ENCODE results near the gene TBCCD1. TPM values are rescaled to one million over a fixed set of nuclear protein-coding genes. Genes with fewer than 3 reads are reported as not detected.

The TBCCD1 gene
- total and polyA plus RNA-seq, 2 experiments from 2014 or later: 5.8 to 16.7 TPM

- Mint-ChIP-seq H3K36me3 (ENCODE audit: low read depth) (no peaks in the 10 kb centered on the region), H3K4me3 (no peak overlapping the region), H3K27ac (no peak overlapping the region), H3K4me1 (peaks cover 6% of the 10 kb centered on the region), H3K27me3 (ENCODE audit: insufficient read depth, low read depth, poor library complexity) (peaks cover 3% of the 10 kb centered on the region), H3K9me3 (no peaks in the 10 kb centered on the region; the same call in 2 of the 3 replicates)
- Histone ChIP-seq H3K4me2 (no peak overlapping the region), H4K20me1 (replicated peaks; ENCODE audit: insufficient read depth) (no peaks in the 10 kb centered on the region), H3K9me2 (ENCODE audit: insufficient read depth) (no peaks in the 10 kb centered on the region), H3K27me3 (ENCODE audit: insufficient read depth) (no peaks in the 10 kb centered on the region), H3F3A (replicated peaks; ENCODE audit: low read depth) (no peaks in the 10 kb centered on the region), H3K4me1 (ENCODE audit: insufficient read depth) (no peaks in the 10 kb centered on the region), H3K27ac (ENCODE audit: low read depth) (no peak overlapping the region), H3K36me3 (ENCODE audit: insufficient read depth) (no peaks in the 10 kb centered on the region), H3K4me3 (no peak overlapping the region), H3K79me2 (replicated peaks; ENCODE audit: insufficient read depth) (no peaks in the 10 kb centered on the region), H2AFZ (no peak overlapping the region)
- TF ChIP-seq ZNF462 (CRISPR knock-in tag; IDR thresholded peaks at IDR 0.05) (no peak), REST (IDR thresholded peaks at IDR 0.05; ENCODE audit: unreplicated experiment) (no peak), STAT1 (IDR thresholded peaks at IDR 0.05; ENCODE audit: unreplicated experiment) (no peak), CREB1 (CRISPR knock-in tag; IDR thresholded peaks at IDR 0.05; ENCODE audit: low read depth) (no peak), JUNB (IDR thresholded peaks at IDR 0.05; ENCODE audit: unreplicated experiment) (no peak), ZNF331 (CRISPR knock-in tag; IDR thresholded peaks at IDR 0.05; ENCODE audit: low read depth) (no peak), NANOG (IDR thresholded peaks at IDR 0.05; ENCODE audit: borderline replicate concordance) (no peak), ZNF114 (CRISPR knock-in tag; IDR thresholded peaks at IDR 0.05) (no peak), EZH2phosphoT487 (IDR thresholded peaks at IDR 0.05; ENCODE audit: unreplicated experiment) (no peak), CTCF (conservative IDR thresholded peaks at IDR 0.05; ENCODE audit: low read depth in 2 of 2) (no peak), EZH2 (IDR thresholded peaks at IDR 0.05; ENCODE audit: low read depth, unreplicated experiment) (no peak), POLR2AphosphoS5 (IDR thresholded peaks at IDR 0.05; ENCODE audit: low read depth) (no peak), ETS1 (IDR thresholded peaks at IDR 0.05) (no peak)
- ATAC-seq: no peak
- DNase-seq (ENCODE audit: low spot score): no peak
Observed at GRCh38 chr3:186594591-186595113, 27.5 kb upstream of the TBCCD1 start.

Data from GM23338 (cell line).